Measurements from ENCODE around the gene P4HA1.

GRCh38 chr10:73015779-73016178 is 80.9 kb downstream of the P4HA1 start:
- no peak for TF ChIP-seq CTCF (IDR thresholded peaks at IDR 0.05)
- no peak for TF ChIP-seq POLR2A (IDR thresholded peaks at IDR 0.05)
